CD14-positive monocyte (primary cell): ENCODE measurements around the gene HSF4. TPM values are rescaled to one million over a fixed set of nuclear protein-coding genes. Genes with fewer than 3 reads are reported as not detected.

ENCODE experiments used
- DNase-seq, 3 donors: peaks; one replicate each; pipeline ENCODE4 v3.0.0-alpha.2; 2011 to 2022
- H2AFZ ChIP-seq: 2 replicates; pipeline ENCODE4 v1.6.0; 2012; ENCODE audit warnings: mild to moderate bottlenecking, low read depth, low read length, inconsistent platforms; ENCODE audit not compliant: insufficient read depth, poor library complexity, severe bottlenecking
- H3K27ac ChIP-seq, 2 donors: 1 replicate in 1 of 2; 2 replicates in 1 of 2; pipeline ENCODE4 v1.5.1; 2012 to 2013; ENCODE audit warnings: low read length in 2 of 2, control low read depth in 1 of 2, inconsistent platforms in 1 of 2, low read depth in 1 of 2, mild to moderate bottlenecking in 1 of 2
- H3K27me3 ChIP-seq, 2 donors: one replicate each; pipeline versions ENCODE4 v1.6.0 to v1.6.1; 2011 to 2013; ENCODE audit warnings: low read length in 2 of 2; ENCODE audit not compliant: control insufficient read depth in 2 of 2, insufficient read depth in 2 of 2
- H3K36me3 ChIP-seq, 2 donors: replicated peaks in 1 of 2; 1 replicate in 1 of 2; 2 replicates in 1 of 2; pipeline versions ENCODE4 v1.5.1 to v1.6.1; 2012 to 2013; ENCODE audit warnings: low read length in 2 of 2, control low read depth in 1 of 2, inconsistent platforms in 1 of 2, mild to moderate bottlenecking in 1 of 2; ENCODE audit not compliant: insufficient read depth in 2 of 2, control insufficient read depth in 1 of 2
- H3K4me1 ChIP-seq, 2 donors: 1 replicate in 1 of 2; 2 replicates in 1 of 2; pipeline versions ENCODE4 v1.5.1 to v1.6.1; 2012 to 2013; ENCODE audit warnings: low read length in 2 of 2, control low read depth in 1 of 2, inconsistent platforms in 1 of 2, mild to moderate bottlenecking in 1 of 2, moderate library complexity in 1 of 2; ENCODE audit not compliant: insufficient read depth in 2 of 2, control insufficient read depth in 1 of 2
- H3K4me2 ChIP-seq: replicated peaks from 2 replicates; pipeline ENCODE3; 2012; ENCODE audit warnings: low read length, moderate library complexity, mild to moderate bottlenecking; ENCODE audit not compliant: poor library complexity, severe bottlenecking; ENCODE audit errors: extremely low read depth
- H3K4me3 ChIP-seq, 3 experiments: fragments of 200-600 bp in 1 of 3; sonication (generic) in 1 of 3; replicated peaks in 1 of 3; 1 replicate in 2 of 3; 2 replicates in 1 of 3; pipeline ENCODE4 v1.5.1; 2011 to 2013; ENCODE audit warnings: low read length in 3 of 3, mild to moderate bottlenecking in 3 of 3, control low read depth in 2 of 3, low read depth in 2 of 3, inconsistent platforms in 1 of 3, moderate library complexity in 1 of 3
- H3K79me2 ChIP-seq: 2 replicates; pipeline ENCODE4 v1.6.0; 2012; ENCODE audit warnings: mild to moderate bottlenecking, control low read depth, inconsistent platforms, low read length, moderate library complexity; ENCODE audit not compliant: insufficient read depth
- H3K9ac ChIP-seq: 2 replicates; pipeline ENCODE4 v1.6.0; 2017; ENCODE audit warnings: low read length, mild to moderate bottlenecking; ENCODE audit not compliant: insufficient read depth, poor library complexity, severe bottlenecking
- H3K9me3 ChIP-seq, 2 donors: replicated peaks in 1 of 2; 1 replicate in 1 of 2; 2 replicates in 1 of 2; pipeline versions ENCODE4 v1.5.1 to v1.6.1; 2012 to 2013; ENCODE audit warnings: low read length in 2 of 2, control low read depth in 1 of 2; ENCODE audit not compliant: control insufficient read depth in 1 of 2, insufficient read depth in 1 of 2
- H4K20me1 ChIP-seq: 2 replicates; pipeline ENCODE4 v1.6.0; 2012; ENCODE audit warnings: mild to moderate bottlenecking, low read length, control low read depth, moderate library complexity; ENCODE audit not compliant: insufficient read depth
- H3K27ac Mint-ChIP-seq, 7 donors: one replicate each; pipeline ENCODE4 v1.8.0; 2020; ENCODE audit warnings: mild to moderate bottlenecking in 7 of 7, mixed read lengths in 7 of 7, moderate library complexity in 6 of 7, inconsistent platforms in 2 of 7
- H3K27me3 Mint-ChIP-seq, 3 donors: one replicate each; pipeline ENCODE4 v1.8.0; 2021 to 2022; ENCODE audit warnings: low read depth in 3 of 3, mild to moderate bottlenecking in 3 of 3, mixed read lengths in 3 of 3, moderate library complexity in 3 of 3, inconsistent platforms in 1 of 3
- H3K36me3 Mint-ChIP-seq, 2 donors: one replicate each; pipeline ENCODE4 v1.8.0; 2020; ENCODE audit warnings: mixed read lengths in 2 of 2, inconsistent platforms in 1 of 2, mild to moderate bottlenecking in 1 of 2
- H3K4me1 Mint-ChIP-seq: one replicate; pipeline ENCODE4 v1.8.0; 2020; ENCODE audit warnings: mild to moderate bottlenecking, mixed read lengths
- H3K4me3 Mint-ChIP-seq, 2 donors: one replicate each; pipeline ENCODE4 v1.8.0; 2020; ENCODE audit warnings: mild to moderate bottlenecking in 2 of 2, mixed read lengths in 2 of 2, moderate library complexity in 1 of 2
- H3K9me3 Mint-ChIP-seq, 7 donors: one replicate each; pipeline ENCODE4 v1.8.0; 2020 to 2022; ENCODE audit warnings: mixed read lengths in 7 of 7, mild to moderate bottlenecking in 6 of 7, moderate library complexity in 6 of 7, inconsistent platforms in 2 of 7
- WGBS: methylation state at CpG from one replicate; pipeline ENCODE4 v1.1.5; 2013; ENCODE audit warnings: missing lambda C conversion rate; ENCODE audit not compliant: insufficient coverage; 5-methylcytosine and 5-hydroxymethylcytosine counted together
- intact Hi-C, 2 donors: fragments of 100-400 bp; cut with micrococcal nuclease; formaldehyde crosslinking; loops; one replicate each; pipeline versions ENCODE4 v1.15.0 to v1.15.1; 2023
- polyA plus RNA-seq, 3 donors: library from polyadenylated mRNA; depleted of rRNA in 1 of 3; unstranded in 2 of 3; stranded (reverse) in 1 of 3; fragments of 300-500 nt in 2 of 3; fragments of >200 nt in 1 of 3; fragmentation: Illumina TruSeq in 2 of 3; gene quantifications; 1 replicate in 2 of 3; 2 replicates in 1 of 3; pipeline ENCODE4 v1.2.3, GENCODE V29; 2012 to 2021
- TF ChIP-seq, protein P1 (sequence below): fragments of 200-600 bp; IDR thresholded peaks from one replicate; pipeline ENCODE4 v1.8.0; 2022; ENCODE audit warnings: antibody characterized with exemption, mild to moderate bottlenecking

HSF4 gene
- polyA plus RNA-seq, 3 donors = 53.4 TPM; not detected in 2

DNA sequence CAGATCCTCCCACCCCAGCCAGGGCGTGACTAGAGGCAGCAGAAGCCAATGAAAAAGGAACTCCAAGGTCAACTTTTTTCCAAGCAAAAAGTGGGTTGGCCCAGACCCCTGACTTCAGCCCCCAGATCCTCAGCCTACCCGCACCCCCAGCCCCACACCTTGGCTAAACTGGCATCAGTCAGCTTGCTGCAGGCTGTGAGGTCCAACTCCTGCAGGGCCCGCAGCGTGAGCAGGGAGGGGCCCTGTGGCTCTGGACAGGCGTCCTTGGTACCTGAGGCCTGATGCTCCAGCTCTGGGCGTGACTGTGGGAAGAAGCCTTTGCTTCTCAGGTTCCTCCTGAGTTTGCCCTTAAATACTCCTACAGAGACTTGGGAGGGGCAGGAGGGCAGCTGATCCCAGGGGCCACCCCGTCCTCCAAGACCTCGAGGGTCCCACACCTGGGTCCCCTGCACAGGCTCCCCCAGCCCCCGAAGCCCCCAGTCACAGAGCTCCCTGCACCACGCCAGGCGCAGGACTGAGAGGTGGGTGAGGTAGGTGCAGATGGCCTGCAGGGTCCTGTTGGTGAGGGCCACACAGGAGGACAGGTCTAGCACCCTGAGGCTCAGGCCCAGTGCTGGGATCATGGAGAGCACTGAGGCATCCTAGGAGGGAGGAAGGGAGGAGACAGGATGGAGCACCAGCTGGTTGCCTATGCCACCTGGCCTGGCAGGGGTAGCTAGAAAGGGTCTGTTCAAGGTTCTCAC lies 43.8 kb downstream of the HSF4 start:
- no peaks in the 10 kb centered on the region for H3K27me3 ChIP-seq
- no peak overlapping the region for H3K4me3 Mint-ChIP-seq
- H3K79me2 ChIP-seq = no peaks in the 10 kb centered on the region
- H3K4me3 ChIP-seq = no peak overlapping the region
- H3K36me3 Mint-ChIP-seq = peaks cover 14 to 35% of the 10 kb centered on the region in 2 donors
- intact Hi-C loops = no loop called here
- TF ChIP-seq, protein P1, sequence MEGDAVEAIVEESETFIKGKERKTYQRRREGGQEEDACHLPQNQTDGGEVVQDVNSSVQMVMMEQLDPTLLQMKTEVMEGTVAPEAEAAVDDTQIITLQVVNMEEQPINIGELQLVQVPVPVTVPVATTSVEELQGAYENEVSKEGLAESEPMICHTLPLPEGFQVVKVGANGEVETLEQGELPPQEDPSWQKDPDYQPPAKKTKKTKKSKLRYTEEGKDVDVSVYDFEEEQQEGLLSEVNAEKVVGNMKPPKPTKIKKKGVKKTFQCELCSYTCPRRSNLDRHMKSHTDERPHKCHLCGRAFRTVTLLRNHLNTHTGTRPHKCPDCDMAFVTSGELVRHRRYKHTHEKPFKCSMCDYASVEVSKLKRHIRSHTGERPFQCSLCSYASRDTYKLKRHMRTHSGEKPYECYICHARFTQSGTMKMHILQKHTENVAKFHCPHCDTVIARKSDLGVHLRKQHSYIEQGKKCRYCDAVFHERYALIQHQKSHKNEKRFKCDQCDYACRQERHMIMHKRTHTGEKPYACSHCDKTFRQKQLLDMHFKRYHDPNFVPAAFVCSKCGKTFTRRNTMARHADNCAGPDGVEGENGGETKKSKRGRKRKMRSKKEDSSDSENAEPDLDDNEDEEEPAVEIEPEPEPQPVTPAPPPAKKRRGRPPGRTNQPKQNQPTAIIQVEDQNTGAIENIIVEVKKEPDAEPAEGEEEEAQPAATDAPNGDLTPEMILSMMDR = no peak
- no peak for DNase-seq
- peak overlapping the region in 1 of 2 donors; percentile 12 for H3K27ac ChIP-seq
- peaks cover 0 to 2% (median 0%) of the 10 kb centered on the region in 7 donors for H3K9me3 Mint-ChIP-seq
- H2AFZ ChIP-seq = no peak overlapping the region
- H3K4me1 Mint-ChIP-seq = peaks cover 6% of the 10 kb centered on the region
- H4K20me1 ChIP-seq = peaks cover 3% of the 10 kb centered on the region
- H3K9me3 ChIP-seq = no peaks in the 10 kb centered on the region
- H3K4me2 ChIP-seq = no peak overlapping the region
- H3K4me1 ChIP-seq = no peaks in the 10 kb centered on the region
- peaks cover 13 to 26% of the 10 kb centered on the region in 2 donors for H3K36me3 ChIP-seq
- no peak overlapping the region for H3K9ac ChIP-seq
- WGBS = 90% methylated on average over 4 of the region's 11 CpGs
- peaks cover 0 to 9% (median 5%) of the 10 kb centered on the region in 3 donors for H3K27me3 Mint-ChIP-seq
- H3K27ac Mint-ChIP-seq = peak overlapping the region in 1 of 7 donors; percentile 41

DNA sequence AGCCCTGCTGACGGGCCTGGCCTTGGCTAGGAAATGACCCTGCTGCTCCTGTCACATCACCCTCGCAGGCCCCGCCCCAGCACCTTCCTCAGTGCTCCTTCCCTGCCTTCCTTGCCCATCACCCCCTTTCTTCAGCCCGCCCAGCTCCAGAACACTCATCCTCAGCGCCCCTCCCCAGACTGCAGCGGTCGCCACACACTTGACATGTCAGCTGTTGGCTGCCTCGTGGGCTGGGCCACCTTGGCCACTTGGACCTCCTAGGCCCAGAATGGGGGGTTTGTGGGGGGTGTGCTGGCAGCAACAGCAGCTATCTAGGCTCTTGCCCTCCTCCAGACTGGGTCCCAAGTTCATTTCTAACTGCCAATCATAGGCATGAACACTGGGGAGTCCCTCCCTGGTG lies 45.0 kb downstream of the HSF4 start:
- DNase-seq = no peak
- H3K79me2 ChIP-seq = no peaks in the 10 kb centered on the region

More for the DNA sequence above, 45.0 kb downstream of the HSF4 start:
- H3K27ac ChIP-seq = no peak overlapping the region
- no peaks in the 10 kb centered on the region for H4K20me1 ChIP-seq
- H3K9me3 ChIP-seq = no peaks in the 10 kb centered on the region
- H3K4me1 ChIP-seq = no peaks in the 10 kb centered on the region
- Mint-ChIP-seq H3K27me3 (peaks cover 0 to 9% (median 5%) of the 10 kb centered on the region in 3 donors), H3K4me1 (peaks cover 6% of the 10 kb centered on the region), H3K4me3 (peak overlapping the region in 1 of 2 donors; percentile 39), H3K27ac (no peak overlapping the region), H3K36me3 (peaks cover 8 to 23% of the 10 kb centered on the region in 2 donors), H3K9me3 (peaks cover 0 to 2% (median 0%) of the 10 kb centered on the region in 7 donors)
- intact Hi-C loops = no loop called here
- H3K36me3 ChIP-seq = peaks cover 6 to 14% of the 10 kb centered on the region in 2 donors
- no peak overlapping the region for H3K4me2 ChIP-seq
- H3K9ac ChIP-seq = no peak overlapping the region
- WGBS = 83% methylated on average over 1 of the region's 8 CpGs
- no peak overlapping the region for H2AFZ ChIP-seq
- no peaks in the 10 kb centered on the region for H3K27me3 ChIP-seq
- H3K4me3 ChIP-seq = no peak overlapping the region
- TF ChIP-seq, protein P1 = no peak
